Endothelial cell of umbilical vein (primary cell): ENCODE data around the gene DSC1. TPM values are rescaled to one million over a fixed set of nuclear protein-coding genes. Genes with fewer than 3 reads are reported as not detected.

Source experiments
- BruUV-seq: library from RNA; stranded (reverse); fragments of 400-500 nt; replicated peaks from 2 replicates; lab custom pipeline; 2021; lab: Mats Ljungman, UMichigan
- CTCF ChIA-PET: fragments of 300-600, 350-600 bp; sonication (Branson Sonifier 250); formaldehyde crosslinking; loops from one replicate; lab custom pipeline; 2021; ENCODE audit warnings: antibody characterized with exemption, inconsistent platforms; lab: Charles Lee
- POLR2A ChIA-PET: fragments of 300-600, 350-600 bp; sonication (Branson Sonifier 250); formaldehyde crosslinking; loops from one replicate; lab custom pipeline; 2021; ENCODE audit warnings: antibody characterized with exemption, inconsistent platforms; lab: Charles Lee
- DNase-seq: peaks from one replicate; pipeline ENCODE4 v3.0.0-alpha.2; 2011; ENCODE audit warnings: low read depth, low spot score
- FAIRE-seq: peaks from 2 replicates; lab custom pipeline; 2011; peaks lifted over from hg19 to GRCh38; lab: Jason Lieb, UNC
- H2AFZ ChIP-seq: 2 replicates; pipeline ENCODE4 v1.6.0; 2012; ENCODE audit warnings: low read depth, low read length, control low read depth, inconsistent platforms
- H3K27ac ChIP-seq: 2 replicates; pipeline ENCODE4 v1.5.1; 2011; ENCODE audit warnings: low read depth, mild to moderate bottlenecking, control low read depth, low read length, moderate library complexity; ENCODE audit not compliant: insufficient read depth
- H3K27me3 ChIP-seq, 2 experiments: 2 replicates each; pipeline versions ENCODE4 v1.6.0 to v1.6.1; 2011; ENCODE audit warnings: low read length in 2 of 2, mixed read lengths in 1 of 2; ENCODE audit not compliant: control insufficient read depth in 2 of 2, insufficient read depth in 2 of 2
- H3K36me3 ChIP-seq, 2 experiments: 2 replicates in 1 of 2; 3 replicates in 1 of 2; pipeline ENCODE4 v1.5.1; 2011; ENCODE audit warnings: low read length in 2 of 2, mild to moderate bottlenecking in 1 of 2, moderate library complexity in 1 of 2; ENCODE audit not compliant: control insufficient read depth in 2 of 2, insufficient read depth in 2 of 2; ENCODE audit errors: extremely low read depth in 1 of 2
- H3K4me1 ChIP-seq: 3 replicates; pipeline ENCODE4 v1.5.1; 2011; ENCODE audit warnings: mild to moderate bottlenecking, low read length; ENCODE audit not compliant: control insufficient read depth, insufficient read depth; ENCODE audit errors: extremely low read depth
- H3K4me2 ChIP-seq: 2 replicates; pipeline ENCODE4 v1.6.1; 2011; ENCODE audit warnings: low read length, control low read depth, mixed read lengths; ENCODE audit not compliant: insufficient read depth
- H3K4me3 ChIP-seq, 3 experiments: fragments of 200-600 bp in 1 of 3; sonication (generic), shearing (Covaris generic) in 1 of 3; replicated peaks in 1 of 3; 2 replicates each; pipeline ENCODE4 v1.5.1; 2011 to 2016; ENCODE audit warnings: control low read depth in 3 of 3, low read length in 3 of 3, mild to moderate bottlenecking in 2 of 3, inconsistent platforms in 1 of 3, low read depth in 1 of 3, moderate library complexity in 1 of 3; ENCODE audit not compliant: insufficient read depth in 1 of 3
- H3K79me2 ChIP-seq: 2 replicates; pipeline ENCODE4 v1.6.0; 2012; ENCODE audit warnings: low read length, inconsistent platforms; ENCODE audit not compliant: control insufficient read depth, insufficient read depth
- H3K9ac ChIP-seq: replicated peaks from 2 replicates; pipeline ENCODE3; 2011; ENCODE audit warnings: low read length, control low read depth; ENCODE audit not compliant: insufficient read depth; ENCODE audit errors: extremely low read depth
- H3K9me1 ChIP-seq: replicated peaks from 3 replicates; pipeline ENCODE4 v1.6.0; 2011; ENCODE audit warnings: mild to moderate bottlenecking, low read length; ENCODE audit not compliant: control insufficient read depth, insufficient read depth; ENCODE audit errors: extremely low read depth
- H3K9me3 ChIP-seq: replicated peaks from 2 replicates; pipeline ENCODE4 v1.5.1; 2012; ENCODE audit warnings: low read length, inconsistent platforms; ENCODE audit not compliant: control insufficient read depth, insufficient read depth
- H4K20me1 ChIP-seq: replicated peaks from 2 replicates; pipeline ENCODE3; 2011; ENCODE audit warnings: mild to moderate bottlenecking, low read length; ENCODE audit not compliant: control insufficient read depth, insufficient read depth; ENCODE audit errors: extremely low read depth
- CTCF ChIP-seq, 2 donors: IDR thresholded peaks; 1 replicate in 1 of 2; 2 replicates in 1 of 2; pipeline ENCODE4 v1.5.1; 2011; ENCODE audit warnings: low read length in 2 of 2, mild to moderate bottlenecking in 2 of 2, moderate library complexity in 2 of 2, control low read depth in 1 of 2, inconsistent platforms in 1 of 2, low read depth in 1 of 2; ENCODE audit not compliant: insufficient read depth in 1 of 2; ENCODE audit errors: extremely low read depth in 1 of 2
- EZH2 ChIP-seq: IDR thresholded peaks from 2 replicates; pipeline ENCODE4 v1.6.1; 2012; ENCODE audit warnings: borderline replicate concordance, low read depth, mild to moderate bottlenecking, moderate library complexity, low read length, inconsistent platforms; ENCODE audit not compliant: severe bottlenecking
- FOS ChIP-seq: IDR thresholded peaks from 2 replicates; pipeline ENCODE4 v1.6.1; 2011; ENCODE audit warnings: mild to moderate bottlenecking, low read length, moderate library complexity, borderline replicate concordance; ENCODE audit not compliant: insufficient read depth
- GATA2 ChIP-seq: IDR thresholded peaks from 2 replicates; pipeline ENCODE4 v1.7.0; 2011; ENCODE audit warnings: low read depth, mild to moderate bottlenecking, moderate library complexity, mixed read lengths, low read length; ENCODE audit not compliant: insufficient read length, insufficient read depth
- JUN ChIP-seq: IDR thresholded peaks from 2 replicates; pipeline ENCODE4 v1.6.1; 2011; ENCODE audit warnings: borderline replicate concordance, low read depth; ENCODE audit not compliant: insufficient read length, insufficient read depth
- MAX ChIP-seq: IDR thresholded peaks from 2 replicates; pipeline ENCODE4 v1.6.1; 2011; ENCODE audit not compliant: insufficient read depth, insufficient read length
- MYC ChIP-seq: IDR thresholded peaks from one replicate; pipeline ENCODE4 v1.6.1; 2011; ENCODE audit warnings: mild to moderate bottlenecking, low read depth, low read length
- POLR2A ChIP-seq: IDR thresholded peaks from 2 replicates; pipeline ENCODE4 v1.6.1; 2012; ENCODE audit warnings: low read depth, mild to moderate bottlenecking, control low read depth, low read length
- POLR2AphosphoS5 ChIP-seq: IDR thresholded peaks from 2 replicates; pipeline ENCODE4 v1.6.1; 2012; ENCODE audit warnings: low read depth, mild to moderate bottlenecking, control low read depth, low read length, moderate library complexity; ENCODE audit not compliant: insufficient read depth
- dilution Hi-C: fragments of 300-500 bp; cut with MboI; formaldehyde crosslinking; loops from one replicate; pipeline ENCODE4 v1.15.0; 2019; ENCODE audit warnings: low sequenced_read_pairs; ENCODE audit not compliant: extremely low pct_ligation_motif_present
- intact Hi-C: fragments of 100-400 bp; cut with micrococcal nuclease; formaldehyde crosslinking; loops from one replicate; pipeline ENCODE4 v1.10.0; 2022
- polyA plus RNA-seq, 4 experiments: library from polyadenylated mRNA; depleted of rRNA in 3 of 4; stranded (reverse) in 3 of 4; unstranded in 1 of 4; fragments of >200 nt; gene quantifications; 2 replicates each; pipeline versions ENCODE4 v1.2.1 to v1.2.3, GENCODE V29; 2011 to 2012; ENCODE audit warnings: missing spikeins in 1 of 4
- total RNA-seq: library from RNA; stranded (reverse); gene quantifications from 2 replicates; pipeline ENCODE4 v1.2.3, GENCODE V29; 2021

The DSC1 gene
- total and polyA plus RNA-seq, 2 donors (not counting 3 experiments of a cell fraction or from before 2014, with no cell fraction given): not detected

- BruUV-seq: no TSS peak
- ChIA-PET CTCF (no interaction called here), POLR2A (no interaction called here)
- no peaks in the 10 kb centered on the region for H3K4me1 ChIP-seq
- no peaks in the 10 kb centered on the region for H3K9me1 ChIP-seq
- no peaks in the 10 kb centered on the region for H3K79me2 ChIP-seq
- H3K4me3 ChIP-seq: no peak overlapping the region
- H3K4me2 ChIP-seq: no peak overlapping the region
- no peak overlapping the region for H2AFZ ChIP-seq
- dilution Hi-C loops (no loop called here), intact Hi-C loops (no loop called here)
- no peaks in the 10 kb centered on the region for H4K20me1 ChIP-seq
- H3K9me3 ChIP-seq: no peaks in the 10 kb centered on the region
- no peak for DNase-seq
- no peak for TF ChIP-seq EZH2
- no peak for TF ChIP-seq POLR2AphosphoS5
- no peak for TF ChIP-seq MYC
- no peak for TF ChIP-seq JUN
- no peak for TF ChIP-seq MAX
- TF ChIP-seq FOS: no peak
- no peak for TF ChIP-seq POLR2A
- TF ChIP-seq CTCF (IDR thresholded peaks at IDR 0.05; ENCODE audit: extremely low read depth in 1 of 2, insufficient read depth in 1 of 2, low read depth in 1 of 2, low read length in 2 of 2): no peak
- no peak for TF ChIP-seq GATA2
- peaks cover 9 to 24% of the 10 kb centered on the region in 2 experiments for H3K27me3 ChIP-seq
- no peak overlapping the region for H3K9ac ChIP-seq
- no peak overlapping the region for H3K27ac ChIP-seq
- no peak for FAIRE-seq
- no peaks in the 10 kb centered on the region for H3K36me3 ChIP-seq
These were observed 59.2 kb downstream of the DSC1 start for GRCh38 chr18:31103423-31103822.
